SK-N-SH (cell line): ENCODE results near the gene SDCCAG8. TPM values are rescaled to one million over a fixed set of nuclear protein-coding genes. Genes with fewer than 3 reads are reported as not detected.

ENCODE experiments used
- CTCF ChIA-PET: fragments of 300-600, 350-600 bp; formaldehyde crosslinking; extraction: SDS; loops from one replicate; lab custom pipeline; 2021; lab: Yijun Ruan, JAX
- POLR2A ChIA-PET: fragments of 350-600 bp; sonication (Branson Sonifier 250); formaldehyde crosslinking; extraction: SDS; loops from one replicate; lab custom pipeline; 2020; ENCODE audit warnings: antibody characterized with exemption, inconsistent platforms; lab: Yijun Ruan, JAX
- DNase-seq: peaks from one replicate; pipeline ENCODE4 v3.0.0; 2012
- H2AFZ ChIP-seq: fragments of 200-600 bp; sonication (generic); 2 replicates; pipeline ENCODE4 v1.8.1; 2016; ENCODE audit warnings: antibody characterized with exemption, mild to moderate bottlenecking, low read depth
- H3F3A ChIP-seq: fragments of 200-600 bp; sonication (generic); replicated peaks from 2 replicates; pipeline ENCODE3; 2016; ENCODE audit warnings: antibody characterized with exemption, mild to moderate bottlenecking; ENCODE audit not compliant: insufficient read depth
- H3K27ac ChIP-seq, 2 experiments: fragments of 200-500 bp in 1 of 2; fragments of 200-600 bp in 1 of 2; sonication (Bioruptor generic) in 1 of 2; sonication (generic), shearing (Covaris generic) in 1 of 2; 2 replicates each; pipeline versions ENCODE4 v1.5.1 to v1.6.1; 2014 to 2016; ENCODE audit warnings: low read depth in 2 of 2, inconsistent platforms in 1 of 2, low read length in 1 of 2, mild to moderate bottlenecking in 1 of 2, mixed read lengths in 1 of 2
- H3K27me3 ChIP-seq: fragments of 200-600 bp; sonication (generic), shearing (Covaris generic); 2 replicates; pipeline ENCODE4 v1.6.1; 2016; ENCODE audit warnings: mixed run types; ENCODE audit not compliant: insufficient read depth
- H3K36me3 ChIP-seq, 2 experiments: fragments of 200-500 bp in 1 of 2; fragments of 200-600 bp in 1 of 2; sonication (Bioruptor generic) in 1 of 2; sonication (generic) in 1 of 2; replicated peaks in 1 of 2; 2 replicates each; pipeline versions ENCODE3 to v1.5.1; 2014 to 2016; ENCODE audit warnings: low read length in 1 of 2, mild to moderate bottlenecking in 1 of 2; ENCODE audit not compliant: insufficient read depth in 2 of 2, control insufficient read depth in 1 of 2
- H3K4me1 ChIP-seq, 2 experiments: fragments of 200-500 bp in 1 of 2; fragments of 200-600 bp in 1 of 2; sonication (Bioruptor generic) in 1 of 2; sonication (generic), shearing (Covaris generic) in 1 of 2; 2 replicates each; pipeline versions ENCODE4 v1.5.1 to v1.6.1; 2014 to 2016; ENCODE audit warnings: low read depth in 1 of 2, low read length in 1 of 2, mixed run types in 1 of 2; ENCODE audit not compliant: insufficient read depth in 2 of 2, control insufficient read depth in 1 of 2
- H3K4me2 ChIP-seq: fragments of 200-600 bp; sonication (generic), shearing (Covaris generic); 2 replicates; pipeline ENCODE4 v1.6.1; 2017; ENCODE audit warnings: mixed run types
- H3K4me3 ChIP-seq, 2 experiments: fragments of 200-500 bp in 1 of 2; fragments of 200-600 bp in 1 of 2; sonication (Bioruptor generic) in 1 of 2; sonication (generic), shearing (Covaris generic) in 1 of 2; 2 replicates each; pipeline versions ENCODE4 v1.5.1 to v1.8.1; 2014 to 2016; ENCODE audit warnings: low read depth in 2 of 2, inconsistent platforms in 1 of 2, low read length in 1 of 2, mild to moderate bottlenecking in 1 of 2, mixed read lengths in 1 of 2, moderate library complexity in 1 of 2
- H3K79me2 ChIP-seq: fragments of 200-600 bp; sonication (generic); 2 replicates; pipeline ENCODE4 v1.8.1; 2017; ENCODE audit warnings: mild to moderate bottlenecking; ENCODE audit not compliant: insufficient read depth
- H3K9ac ChIP-seq: fragments of 200-600 bp; sonication (generic); 2 replicates; pipeline ENCODE4 v1.6.1; 2017; ENCODE audit warnings: mixed run types
- H3K9me2 ChIP-seq: fragments of 200-600 bp; sonication (generic); 2 replicates; pipeline ENCODE4 v1.6.1; 2017; ENCODE audit warnings: mixed run types
- H3K9me3 ChIP-seq: fragments of 200-600 bp; sonication (generic); 2 replicates; pipeline ENCODE4 v1.6.1; 2017; ENCODE audit warnings: mixed run types, mild to moderate bottlenecking, moderate library complexity
- H4K20me1 ChIP-seq: fragments of 200-600 bp; sonication (generic); 2 replicates; pipeline ENCODE4 v1.6.1; 2017; ENCODE audit warnings: mild to moderate bottlenecking, mixed run types; ENCODE audit not compliant: insufficient read depth
- ELF1 ChIP-seq: IDR thresholded peaks from 2 replicates; pipeline ENCODE4 v1.4.0; 2012
- EP300 ChIP-seq, 2 experiments: IDR thresholded peaks; 2 replicates each; pipeline versions ENCODE4 v1.4.0 to v1.6.1; 2012; ENCODE audit warnings: borderline replicate concordance in 1 of 2, low read depth in 1 of 2, low read length in 1 of 2
- EZH2phosphoT487 ChIP-seq: fragments of 200-600 bp; sonication (generic); IDR thresholded peaks from 2 replicates; pipeline ENCODE4 v1.6.1; 2017; ENCODE audit warnings: low read depth, mixed run types, mild to moderate bottlenecking, antibody characterized with exemption, moderate library complexity, borderline replicate concordance
- FOSL2 ChIP-seq: IDR thresholded peaks from 2 replicates; pipeline ENCODE4 v1.4.0; 2012; ENCODE audit warnings: low read depth, mild to moderate bottlenecking, moderate library complexity, borderline replicate concordance
- FOXJ3 ChIP-seq: sonication (generic); formaldehyde crosslinking; IDR thresholded peaks from 2 replicates; pipeline ENCODE4 v1.5.1; 2020; ENCODE audit warnings: mild to moderate bottlenecking, missing genetic modification reagents
- JUND ChIP-seq: IDR thresholded peaks from 2 replicates; pipeline ENCODE4 v1.4.0; 2012
- MEF2A ChIP-seq: IDR thresholded peaks from 2 replicates; pipeline ENCODE4 v1.4.0; 2012; ENCODE audit warnings: low read depth, borderline replicate concordance
- NFIC ChIP-seq: IDR thresholded peaks from 2 replicates; pipeline ENCODE4 v1.4.0; 2012; ENCODE audit warnings: borderline replicate concordance
- NRF1 ChIP-seq: IDR thresholded peaks from 2 replicates; pipeline ENCODE4 v1.6.1; 2012; ENCODE audit warnings: low read depth, mild to moderate bottlenecking, low read length
- POLR2AphosphoS5 ChIP-seq: IDR thresholded peaks from 2 replicates; pipeline ENCODE4 v1.6.1; 2012; ENCODE audit warnings: low read depth, low read length
- SIN3A ChIP-seq: IDR thresholded peaks from 2 replicates; pipeline ENCODE4 v1.6.1; 2012; ENCODE audit warnings: low read depth, mild to moderate bottlenecking, low read length, moderate library complexity, borderline replicate concordance
- SMC3 ChIP-seq: IDR thresholded peaks from 2 replicates; pipeline ENCODE4 v1.6.1; 2012; ENCODE audit warnings: low read depth, low read length, improper control_type of control experiment
- TAF1 ChIP-seq: IDR thresholded peaks from 2 replicates; pipeline ENCODE4 v1.6.1; 2012; ENCODE audit warnings: low read depth, mild to moderate bottlenecking, low read length, moderate library complexity, borderline replicate concordance
- TCF12 ChIP-seq: IDR thresholded peaks from 2 replicates; pipeline ENCODE4 v1.4.0; 2012
- YY1 ChIP-seq: IDR thresholded peaks from 2 replicates; pipeline ENCODE4 v1.4.0; 2012; ENCODE audit warnings: low read depth, mild to moderate bottlenecking
- WGBS: methylation state at CpG from one replicate; pipeline ENCODE4 v1.1.6; 2017; ENCODE audit warnings: low lambda C conversion rate; 5-methylcytosine and 5-hydroxymethylcytosine counted together
- polyA plus RNA-seq, 3 experiments: library from polyadenylated mRNA; depleted of rRNA; stranded (reverse); fragments of >200 nt; gene quantifications; 2 replicates each; pipeline ENCODE4 v1.2.3, GENCODE V29; 2012
- TF ChIP-seq, protein P1 (sequence below): IDR thresholded peaks from 2 replicates; pipeline ENCODE4; 2012
- TF ChIP-seq, protein P2 (sequence below): IDR thresholded peaks from 2 replicates; pipeline ENCODE4 v1.6.1; 2012; ENCODE audit warnings: mild to moderate bottlenecking, low read depth, low read length, moderate library complexity
- TF ChIP-seq, protein P3 (sequence below): IDR thresholded peaks from 2 replicates; pipeline ENCODE4 v1.4.0; 2012; ENCODE audit warnings: low read depth
- TF ChIP-seq, protein P4 (sequence below): fragments of 150-350 bp; IDR thresholded peaks from 2 replicates; pipeline ENCODE4 v1.6.1; 2016; ENCODE audit warnings: mild to moderate bottlenecking, low read depth, low read length

Gene SDCCAG8
- polyA plus RNA-seq, 1 of the 3 experiments (the other 2 are of a cell fraction), result 22.7 TPM

DNA sequence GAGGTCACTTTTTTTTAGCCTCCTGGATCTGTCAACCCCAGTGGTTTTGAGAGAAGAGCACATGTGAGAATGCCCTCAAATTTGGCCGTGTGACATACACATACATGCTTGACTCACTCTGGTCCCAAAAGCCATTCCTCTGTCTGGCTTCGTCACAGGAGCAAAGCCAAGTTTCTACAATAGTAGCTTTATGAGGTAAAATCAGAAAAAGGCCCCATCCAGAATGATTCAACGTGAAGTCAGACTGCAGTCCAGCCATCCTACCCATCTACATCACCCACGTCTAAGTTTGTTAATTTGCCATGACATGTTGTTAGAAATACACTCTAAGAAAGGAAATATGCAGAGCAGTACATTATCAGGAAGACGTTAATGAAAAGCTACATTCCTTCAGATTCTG is 245.2 kb downstream of the SDCCAG8 start:
- peak; percentile 66 for TF ChIP-seq TCF12
- peak; percentile 34 for TF ChIP-seq JUND
- no peak for TF ChIP-seq NRF1
- TF ChIP-seq, protein P1, sequence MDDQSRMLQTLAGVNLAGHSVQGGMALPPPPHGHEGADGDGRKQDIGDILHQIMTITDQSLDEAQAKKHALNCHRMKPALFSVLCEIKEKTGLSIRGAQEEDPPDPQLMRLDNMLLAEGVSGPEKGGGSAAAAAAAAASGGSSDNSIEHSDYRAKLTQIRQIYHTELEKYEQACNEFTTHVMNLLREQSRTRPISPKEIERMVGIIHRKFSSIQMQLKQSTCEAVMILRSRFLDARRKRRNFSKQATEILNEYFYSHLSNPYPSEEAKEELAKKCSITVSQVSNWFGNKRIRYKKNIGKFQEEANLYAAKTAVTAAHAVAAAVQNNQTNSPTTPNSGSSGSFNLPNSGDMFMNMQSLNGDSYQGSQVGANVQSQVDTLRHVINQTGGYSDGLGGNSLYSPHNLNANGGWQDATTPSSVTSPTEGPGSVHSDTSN, result peak; percentile 91
- no peak for TF ChIP-seq POLR2AphosphoS5
- no peak for TF ChIP-seq YY1
- TF ChIP-seq, protein P2, sequence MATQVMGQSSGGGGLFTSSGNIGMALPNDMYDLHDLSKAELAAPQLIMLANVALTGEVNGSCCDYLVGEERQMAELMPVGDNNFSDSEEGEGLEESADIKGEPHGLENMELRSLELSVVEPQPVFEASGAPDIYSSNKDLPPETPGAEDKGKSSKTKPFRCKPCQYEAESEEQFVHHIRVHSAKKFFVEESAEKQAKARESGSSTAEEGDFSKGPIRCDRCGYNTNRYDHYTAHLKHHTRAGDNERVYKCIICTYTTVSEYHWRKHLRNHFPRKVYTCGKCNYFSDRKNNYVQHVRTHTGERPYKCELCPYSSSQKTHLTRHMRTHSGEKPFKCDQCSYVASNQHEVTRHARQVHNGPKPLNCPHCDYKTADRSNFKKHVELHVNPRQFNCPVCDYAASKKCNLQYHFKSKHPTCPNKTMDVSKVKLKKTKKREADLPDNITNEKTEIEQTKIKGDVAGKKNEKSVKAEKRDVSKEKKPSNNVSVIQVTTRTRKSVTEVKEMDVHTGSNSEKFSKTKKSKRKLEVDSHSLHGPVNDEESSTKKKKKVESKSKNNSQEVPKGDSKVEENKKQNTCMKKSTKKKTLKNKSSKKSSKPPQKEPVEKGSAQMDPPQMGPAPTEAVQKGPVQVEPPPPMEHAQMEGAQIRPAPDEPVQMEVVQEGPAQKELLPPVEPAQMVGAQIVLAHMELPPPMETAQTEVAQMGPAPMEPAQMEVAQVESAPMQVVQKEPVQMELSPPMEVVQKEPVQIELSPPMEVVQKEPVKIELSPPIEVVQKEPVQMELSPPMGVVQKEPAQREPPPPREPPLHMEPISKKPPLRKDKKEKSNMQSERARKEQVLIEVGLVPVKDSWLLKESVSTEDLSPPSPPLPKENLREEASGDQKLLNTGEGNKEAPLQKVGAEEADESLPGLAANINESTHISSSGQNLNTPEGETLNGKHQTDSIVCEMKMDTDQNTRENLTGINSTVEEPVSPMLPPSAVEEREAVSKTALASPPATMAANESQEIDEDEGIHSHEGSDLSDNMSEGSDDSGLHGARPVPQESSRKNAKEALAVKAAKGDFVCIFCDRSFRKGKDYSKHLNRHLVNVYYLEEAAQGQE, result no peak
- TF ChIP-seq, protein P3, sequence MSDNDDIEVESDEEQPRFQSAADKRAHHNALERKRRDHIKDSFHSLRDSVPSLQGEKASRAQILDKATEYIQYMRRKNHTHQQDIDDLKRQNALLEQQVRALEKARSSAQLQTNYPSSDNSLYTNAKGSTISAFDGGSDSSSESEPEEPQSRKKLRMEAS, result peak; percentile 67
- TF ChIP-seq EP300 (IDR thresholded peaks at IDR 0.05; ENCODE audit: borderline replicate concordance in 1 of 2, low read depth in 1 of 2, low read length in 1 of 2), result peak in 1 of 2 experiments; percentile 35; a peak in 1 of 4 replicates
- TF ChIP-seq, protein P4, sequence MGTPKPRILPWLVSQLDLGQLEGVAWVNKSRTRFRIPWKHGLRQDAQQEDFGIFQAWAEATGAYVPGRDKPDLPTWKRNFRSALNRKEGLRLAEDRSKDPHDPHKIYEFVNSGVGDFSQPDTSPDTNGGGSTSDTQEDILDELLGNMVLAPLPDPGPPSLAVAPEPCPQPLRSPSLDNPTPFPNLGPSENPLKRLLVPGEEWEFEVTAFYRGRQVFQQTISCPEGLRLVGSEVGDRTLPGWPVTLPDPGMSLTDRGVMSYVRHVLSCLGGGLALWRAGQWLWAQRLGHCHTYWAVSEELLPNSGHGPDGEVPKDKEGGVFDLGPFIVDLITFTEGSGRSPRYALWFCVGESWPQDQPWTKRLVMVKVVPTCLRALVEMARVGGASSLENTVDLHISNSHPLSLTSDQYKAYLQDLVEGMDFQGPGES, result no peak
- TF ChIP-seq FOSL2, result peak; percentile 65
- no peak for TF ChIP-seq SMC3
- no peak for TF ChIP-seq ELF1
- TF ChIP-seq FOXJ3 (CRISPR knock-in tag), result no peak
- TF ChIP-seq SIN3A, result no peak
- TF ChIP-seq MEF2A, result no peak
- peak; percentile 60 for TF ChIP-seq NFIC
- no peak for TF ChIP-seq TAF1
- TF ChIP-seq EZH2phosphoT487, result no peak
- Histone ChIP-seq H3K27me3 (no peaks in the 10 kb centered on the region), H2AFZ (no peak overlapping the region), H3K27ac (peak overlapping the region in 1 of 2 experiments; percentile 53; a peak in 3 of 4 replicates), H4K20me1 (no peaks in the 10 kb centered on the region), H3F3A (peaks cover 28% of the 10 kb centered on the region), H3K4me3 (no peak overlapping the region), H3K9me2 (no peaks in the 10 kb centered on the region), H3K9me3 (no peaks in the 10 kb centered on the region), H3K79me2 (no peaks in the 10 kb centered on the region), H3K9ac (no peak overlapping the region), H3K4me1 (peaks cover 0 to 13% of the 10 kb centered on the region in 2 experiments; a peak in 1 of 4 replicates), H3K4me2 (no peak overlapping the region), H3K36me3 (peaks cover 37 to 58% of the 10 kb centered on the region in 2 experiments)
- DNase-seq, result no peak
- 33% methylated on average over 5 of the region's 5 CpGs for WGBS
- ChIA-PET CTCF (no interaction called here), POLR2A (no interaction called here)
